Fibroblast of lung (primary cell): ENCODE measurements around the gene MDN1. TPM values are rescaled to one million over a fixed set of nuclear protein-coding genes. Genes with fewer than 3 reads are reported as not detected.
"Not testable (repeated sequence)": the region's sequence is repeated elsewhere in the genome, so short reads cannot be mapped to it uniquely, and the experiment has no call there.

ENCODE experiments used
- DNase-seq, 2 donors: peaks; one replicate each; pipeline versions ENCODE4 v3.0.0 to v3.0.0-alpha.2; 2010; ENCODE audit warnings: low read depth in 2 of 2
- H2AFZ ChIP-seq: 2 replicates; pipeline ENCODE4 v1.5.1; 2012; ENCODE audit warnings: low read length, control low read depth, inconsistent platforms
- H3K27ac ChIP-seq: 2 replicates; pipeline ENCODE4 v1.5.1; 2011; ENCODE audit warnings: low read length, control low read depth; ENCODE audit not compliant: insufficient read depth
- H3K27me3 ChIP-seq: 2 replicates; pipeline ENCODE4 v1.5.1; 2011; ENCODE audit warnings: mild to moderate bottlenecking, low read length; ENCODE audit not compliant: control insufficient read depth, insufficient read depth
- H3K36me3 ChIP-seq: 2 replicates; pipeline ENCODE4 v1.5.1; 2011; ENCODE audit warnings: low read length; ENCODE audit not compliant: control insufficient read depth, insufficient read depth
- H3K4me1 ChIP-seq: 2 replicates; pipeline ENCODE4 v1.5.1; 2011; ENCODE audit warnings: low read length; ENCODE audit not compliant: control insufficient read depth, insufficient read depth; ENCODE audit errors: extremely low read depth
- H3K4me2 ChIP-seq: 2 replicates; pipeline ENCODE4 v1.5.1; 2011; ENCODE audit warnings: low read length, control low read depth; ENCODE audit not compliant: insufficient read depth; ENCODE audit errors: extremely low read depth
- H3K4me3 ChIP-seq, 4 experiments: fragments of 200-600 bp in 1 of 4; sonication (generic) in 1 of 4; replicated peaks in 1 of 4; 2 replicates each; pipeline ENCODE4 v1.5.1; 2011 to 2016; ENCODE audit warnings: low read length in 4 of 4, low read depth in 3 of 4, mild to moderate bottlenecking in 3 of 4, control low read depth in 2 of 4, inconsistent platforms in 1 of 4, mixed read lengths in 1 of 4; ENCODE audit not compliant: insufficient read depth in 1 of 4; ENCODE audit errors: control extremely low read depth in 1 of 4
- H3K79me2 ChIP-seq: 2 replicates; pipeline ENCODE4 v1.5.1; 2012; ENCODE audit warnings: mild to moderate bottlenecking, low read length, inconsistent platforms; ENCODE audit not compliant: control insufficient read depth, insufficient read depth
- H3K9ac ChIP-seq: 2 replicates; pipeline ENCODE4 v1.5.1; 2011; ENCODE audit warnings: mild to moderate bottlenecking, low read length, control low read depth; ENCODE audit not compliant: insufficient read depth
- H3K9me3 ChIP-seq: 2 replicates; pipeline ENCODE4 v1.5.1; 2012; ENCODE audit warnings: low read depth, low read length; ENCODE audit not compliant: control insufficient read depth, insufficient read depth
- H4K20me1 ChIP-seq: 2 replicates; pipeline ENCODE4 v1.5.1; 2011; ENCODE audit warnings: low read length; ENCODE audit not compliant: control insufficient read depth, insufficient read depth; ENCODE audit errors: extremely low read depth
- CTCF ChIP-seq, 2 donors: IDR thresholded peaks in 1 of 2; conservative IDR thresholded peaks in 1 of 2; 1 replicate in 1 of 2; 2 replicates in 1 of 2; pipeline ENCODE4 v1.5.1; 2011 to 2012; ENCODE audit warnings: low read length in 2 of 2, control low read depth in 1 of 2, inconsistent platforms in 1 of 2, low read depth in 1 of 2, mild to moderate bottlenecking in 1 of 2
- EZH2 ChIP-seq: IDR thresholded peaks from 2 replicates; pipeline ENCODE4 v1.5.1; 2012; ENCODE audit warnings: low read length, control low read depth, mild to moderate bottlenecking; ENCODE audit errors: missing control alignments
- polyA plus RNA-seq, 2 donors: library from polyadenylated mRNA; depleted of rRNA in 1 of 2; stranded (reverse) in 1 of 2; unstranded in 1 of 2; fragments of >200 nt; gene quantifications; 2 replicates each; pipeline ENCODE4 v1.2.1, GENCODE V29; 2011 to 2012; ENCODE audit warnings: missing spikeins in 1 of 2
- total RNA-seq: library from RNA; depleted of rRNA; stranded (reverse); fragments of >200 nt; gene quantifications from 2 replicates; pipeline ENCODE4 v1.2.1, GENCODE V29; 2014

Gene MDN1
- total and polyA plus RNA-seq, 2 donors (not counting 1 experiment from before 2014, with no cell fraction given) = 5.9 to 23.5 TPM

- peak overlapping the region; percentile 79 for H3K27ac ChIP-seq
- peaks cover 2% of the 10 kb centered on the region for H3K4me1 ChIP-seq
- peak overlapping the region; percentile 91 for H2AFZ ChIP-seq
- H3K9ac ChIP-seq = peak overlapping the region; percentile 70
- peak overlapping the region; percentile 74 for H3K4me2 ChIP-seq
- H3K27me3 ChIP-seq = no peaks in the 10 kb centered on the region
- H3K36me3 ChIP-seq = no peaks in the 10 kb centered on the region
- peak overlapping the region; percentile 59 to 99 (median 88) for H3K4me3 ChIP-seq
- no peaks in the 10 kb centered on the region for H4K20me1 ChIP-seq
- TF ChIP-seq CTCF (conservative IDR thresholded peaks at IDR 0.05 in 1 of 2, IDR thresholded peaks at IDR 0.05 in 1 of 2; ENCODE audit: low read depth in 1 of 2, low read length in 2 of 2) (no peak), EZH2 (no peak)
- peak; percentile 22 to 49 for DNase-seq
- no peaks in the 10 kb centered on the region for H3K9me3 ChIP-seq
- peaks cover 40% of the 10 kb centered on the region for H3K79me2 ChIP-seq
Observed at GRCh38 chr6:89818977-89819335, 638 bp downstream of the MDN1 start.

GRCh38 chr6:89817481-89817880 is 2.1 kb downstream of the MDN1 start:
- H3K27me3 ChIP-seq = no peaks in the 10 kb centered on the region
- no peak for DNase-seq
- H4K20me1 ChIP-seq = no peaks in the 10 kb centered on the region
- H2AFZ ChIP-seq = no peak overlapping the region
- H3K79me2 ChIP-seq = peaks cover 43% of the 10 kb centered on the region
- peak overlapping the region in 2 of 4 experiments; percentile 20 to 96 for H3K4me3 ChIP-seq
- H3K4me2 ChIP-seq = peak overlapping the region; percentile 44
- no peak overlapping the region for H3K27ac ChIP-seq
- H3K4me1 ChIP-seq = peaks cover 2% of the 10 kb centered on the region
- H3K9me3 ChIP-seq = no peaks in the 10 kb centered on the region
- no peak for TF ChIP-seq EZH2
- TF ChIP-seq CTCF (conservative IDR thresholded peaks at IDR 0.05 in 1 of 2, IDR thresholded peaks at IDR 0.05 in 1 of 2; ENCODE audit: low read depth in 1 of 2, low read length in 2 of 2) = no peak
- H3K36me3 ChIP-seq = no peaks in the 10 kb centered on the region
- H3K9ac ChIP-seq = no peak overlapping the region

GRCh38 chr6:89813422-89813821 is 6.2 kb downstream of the MDN1 start:
- H3K79me2 ChIP-seq = peaks cover 33% of the 10 kb centered on the region
- not testable (repeated sequence) for H3K36me3 ChIP-seq, H3K9me3 ChIP-seq, H3K27me3 ChIP-seq, H3K4me1 ChIP-seq, H2AFZ ChIP-seq, DNase-seq, H4K20me1 ChIP-seq, H3K4me2 ChIP-seq, H3K9ac ChIP-seq, H3K27ac ChIP-seq, H3K4me3 ChIP-seq
